ENCODE measurements around the gene PKN3.

DNA sequence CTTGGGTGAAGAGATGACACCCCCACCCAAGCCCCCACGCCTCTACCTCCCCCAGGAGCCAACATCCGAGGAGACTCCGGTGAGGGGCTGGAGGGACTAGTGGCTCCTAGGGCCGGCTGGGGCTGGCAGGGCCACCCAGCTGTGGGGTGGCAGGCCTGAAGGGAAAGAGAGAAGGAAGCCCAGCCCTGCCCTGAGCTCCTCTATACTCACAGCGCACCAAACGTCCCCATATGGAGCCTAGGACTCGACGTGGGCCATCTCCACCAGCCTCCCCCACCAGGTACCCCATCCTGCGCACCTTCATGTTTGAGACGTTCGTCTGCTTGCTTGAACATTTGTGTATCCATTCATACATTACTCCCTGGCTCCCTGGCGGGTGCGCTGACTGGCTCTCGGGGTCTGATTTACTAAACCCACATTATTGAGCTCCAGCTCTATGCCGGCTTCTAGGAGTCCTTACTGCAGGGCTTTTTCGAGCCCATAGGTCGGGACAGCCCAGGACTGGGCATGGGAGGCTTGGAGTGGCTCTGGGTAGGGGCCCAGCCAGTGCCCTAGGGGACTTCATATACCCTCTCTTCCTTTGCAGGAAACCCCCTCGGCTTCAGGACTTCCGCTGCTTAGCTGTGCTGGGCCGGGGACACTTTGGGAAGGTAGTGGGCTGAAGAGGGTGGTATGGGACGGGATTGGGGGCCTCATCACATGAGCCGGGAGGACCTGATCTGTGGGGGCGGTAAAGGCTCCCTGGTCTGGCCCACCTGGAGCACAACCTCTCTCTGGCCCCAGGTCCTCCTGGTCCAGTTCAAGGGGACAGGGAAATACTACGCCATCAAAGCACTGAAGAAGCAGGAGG is 12.5 kb downstream of the PKN3 start:
- TF ChIP-seq, protein P1, sequence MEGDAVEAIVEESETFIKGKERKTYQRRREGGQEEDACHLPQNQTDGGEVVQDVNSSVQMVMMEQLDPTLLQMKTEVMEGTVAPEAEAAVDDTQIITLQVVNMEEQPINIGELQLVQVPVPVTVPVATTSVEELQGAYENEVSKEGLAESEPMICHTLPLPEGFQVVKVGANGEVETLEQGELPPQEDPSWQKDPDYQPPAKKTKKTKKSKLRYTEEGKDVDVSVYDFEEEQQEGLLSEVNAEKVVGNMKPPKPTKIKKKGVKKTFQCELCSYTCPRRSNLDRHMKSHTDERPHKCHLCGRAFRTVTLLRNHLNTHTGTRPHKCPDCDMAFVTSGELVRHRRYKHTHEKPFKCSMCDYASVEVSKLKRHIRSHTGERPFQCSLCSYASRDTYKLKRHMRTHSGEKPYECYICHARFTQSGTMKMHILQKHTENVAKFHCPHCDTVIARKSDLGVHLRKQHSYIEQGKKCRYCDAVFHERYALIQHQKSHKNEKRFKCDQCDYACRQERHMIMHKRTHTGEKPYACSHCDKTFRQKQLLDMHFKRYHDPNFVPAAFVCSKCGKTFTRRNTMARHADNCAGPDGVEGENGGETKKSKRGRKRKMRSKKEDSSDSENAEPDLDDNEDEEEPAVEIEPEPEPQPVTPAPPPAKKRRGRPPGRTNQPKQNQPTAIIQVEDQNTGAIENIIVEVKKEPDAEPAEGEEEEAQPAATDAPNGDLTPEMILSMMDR (IDR thresholded peaks at IDR 0.05; ENCODE audit: insufficient read depth, low read depth, low read length), result no peak
- TF ChIP-seq EZH2 (IDR thresholded peaks at IDR 0.05; ENCODE audit: insufficient read depth, low read length), result no peak
